Activated T-cell treated with anti-CD3 and anti-CD28 coated beads for 24 hours (primary cell): Measurements from ENCODE around the gene CLPTM1.

ENCODE experiments used
- DNase-seq: peaks from one replicate; pipeline ENCODE4 v3.0.0-alpha.2; 2020; ENCODE audit warnings: low read depth

Gene CLPTM1

GRCh38 chr19:45010306-45010705, 55.1 kb downstream of the CLPTM1 start:
- DNase-seq: no peak

- no peak for DNase-seq
These were observed 56.8 kb downstream of the CLPTM1 start for GRCh38 chr19:45011959-45012358.

GRCh38 chr19:45016388-45017314, 61.5 kb downstream of the CLPTM1 start:
- DNase-seq: peak; percentile 57

- DNase-seq: no peak
These were observed 64.0 kb downstream of the CLPTM1 start for GRCh38 chr19:45019187-45019586.

GRCh38 chr19:45020071-45020470, 64.9 kb downstream of the CLPTM1 start:
- DNase-seq: no peak

GRCh38 chr19:45021971-45022370, 66.8 kb downstream of the CLPTM1 start:
- no peak for DNase-seq

- DNase-seq: no peak
These were observed 67.9 kb downstream of the CLPTM1 start for GRCh38 chr19:45023048-45023447.

GRCh38 chr19:45025264-45025663, 70.1 kb downstream of the CLPTM1 start:
- DNase-seq: no peak

GRCh38 chr19:45027371-45027770, 72.2 kb downstream of the CLPTM1 start:
- no peak for DNase-seq

- DNase-seq: no peak
These were observed 75.6 kb downstream of the CLPTM1 start for GRCh38 chr19:45030825-45031224.

- DNase-seq: no peak
These were observed 77.2 kb downstream of the CLPTM1 start for GRCh38 chr19:45032421-45032820.

GRCh38 chr19:45035755-45036154, 80.6 kb downstream of the CLPTM1 start:
- DNase-seq: no peak

GRCh38 chr19:45037393-45038169, 82.4 kb downstream of the CLPTM1 start:
- no peak for DNase-seq

- DNase-seq: peak; percentile 86
These were observed 84.0 kb downstream of the CLPTM1 start, which contains the start of gene CLASRP for GRCh38 chr19:45038931-45039893. Gene CLASRP, plus strand, starts transcription at chr19:45039045. Its CDS starts 1,168 bp downstream, at chr19:45040213.

GRCh38 chr19:45040059-45040771, 85.0 kb downstream of the CLPTM1 start:
- DNase-seq: no peak

GRCh38 chr19:45041125-45041524, 85.9 kb downstream of the CLPTM1 start:
- DNase-seq: no peak
